Fibroblast of villous mesenchyme (primary cell): ENCODE results near the gene RNF169. TPM values are rescaled to one million over a fixed set of nuclear protein-coding genes. Genes with fewer than 3 reads are reported as not detected.

ENCODE experiments used
- DNase-seq: peaks from one replicate; pipeline ENCODE4 v3.0.0-alpha.2; 2010; ENCODE audit warnings: low read depth
- H3K4me3 ChIP-seq: 2 replicates; pipeline ENCODE4 v1.5.1; 2011; ENCODE audit warnings: low read depth, mild to moderate bottlenecking, low read length
- CTCF ChIP-seq: IDR thresholded peaks from 2 replicates; pipeline ENCODE4 v1.5.1; 2012; ENCODE audit warnings: low read depth, mild to moderate bottlenecking, low read length; ENCODE audit not compliant: insufficient read depth
- total RNA-seq: library from RNA; depleted of rRNA; stranded (reverse); fragments of >200 nt; gene quantifications from 2 replicates; pipeline ENCODE4 v1.2.3, GENCODE V29; 2012

Gene RNF169
- total RNA-seq = 23.5 and 32.0 TPM in 2 replicates

- TF ChIP-seq CTCF = no peak
- DNase-seq = peak; percentile 97
- H3K4me3 ChIP-seq = peak within 1 kb of the TSS; percentile 85
Observed at GRCh38 chr11:74748211-74749126, at the start of gene RNF169. Gene RNF169, plus strand, starts transcription at chr11:74748849. Its CDS starts 32 bp downstream, at chr11:74748881.

GRCh38 chr11:74699615-74700396 is 48.8 kb upstream of the RNF169 start:
- no peak for DNase-seq
- no peak overlapping the region for H3K4me3 ChIP-seq
- no peak for TF ChIP-seq CTCF

- no peak for DNase-seq
- H3K4me3 ChIP-seq = no peak overlapping the region
- TF ChIP-seq CTCF = peak; percentile 31
Observed at GRCh38 chr11:74701351-74701750, 47.3 kb upstream of the RNF169 start.

- peak; percentile 74 for DNase-seq
- peak; percentile 97 for TF ChIP-seq CTCF
- no peak overlapping the region for H3K4me3 ChIP-seq
Observed at GRCh38 chr11:74702383-74703007, 46.2 kb upstream of the RNF169 start.

- H3K4me3 ChIP-seq = no peak overlapping the region
- DNase-seq = no peak
- TF ChIP-seq CTCF = no peak
Observed at GRCh38 chr11:74703211-74703610, 45.4 kb upstream of the RNF169 start.

- DNase-seq = no peak
- no peak for TF ChIP-seq CTCF
- no peak overlapping the region for H3K4me3 ChIP-seq
Observed at GRCh38 chr11:74707182-74707581, 41.5 kb upstream of the RNF169 start.
